Daoy (cell line): ENCODE results near the gene FIBIN. TPM values are rescaled to one million over a fixed set of nuclear protein-coding genes. Genes with fewer than 3 reads are reported as not detected.
"Not testable (repeated sequence)": the region's sequence is repeated elsewhere in the genome, so short reads cannot be mapped to it uniquely, and the experiment has no call there.

Source experiments
- DNase-seq: peaks from one replicate; pipeline ENCODE4 v3.0.0-alpha.2; 2015; ENCODE audit warnings: low read depth
- total RNA-seq: library from RNA; depleted of rRNA; stranded (reverse); fragments of >200 nt; shearing (Covaris generic); gene quantifications from 2 replicates; pipeline ENCODE4 v1.2.3, GENCODE V29; 2014; rRNA removed

The FIBIN gene
- 0.11 and 0.60 TPM in 2 replicates for total RNA-seq

GRCh38 chr11:26993965-26994457, at the start of gene FIBIN:
FIBIN (plus strand) TSS chr11:26994112; CDS start chr11:26994527, 415 bp downstream.
- DNase-seq = peak; percentile 13

- no peak for DNase-seq
Measured at GRCh38 chr11:26944866-26945664, 48.8 kb upstream of the FIBIN start.

GRCh38 chr11:26946257-26946716, 47.6 kb upstream of the FIBIN start:
- DNase-seq = peak; percentile 14

- peak; percentile 75 for DNase-seq
Measured at GRCh38 chr11:26947379-26947844, 46.5 kb upstream of the FIBIN start.

- DNase-seq = no peak
Measured at GRCh38 chr11:26947904-26948639, 45.8 kb upstream of the FIBIN start.

GRCh38 chr11:26948881-26949280, 45.0 kb upstream of the FIBIN start:
- DNase-seq = no peak

GRCh38 chr11:26949846-26950245, 44.1 kb upstream of the FIBIN start:
- no peak for DNase-seq

- DNase-seq = peak; percentile 24
Measured at GRCh38 chr11:26950260-26950719, 43.6 kb upstream of the FIBIN start.

- no peak for DNase-seq
Measured at GRCh38 chr11:26951809-26952515, 42.0 kb upstream of the FIBIN start.

- DNase-seq = peak; percentile 17
Measured at GRCh38 chr11:26953770-26954392, 40.0 kb upstream of the FIBIN start.

GRCh38 chr11:26958005-26958701, 35.8 kb upstream of the FIBIN start:
- no peak for DNase-seq

GRCh38 chr11:26958702-26959049, 35.2 kb upstream of the FIBIN start:
- DNase-seq = no peak

- DNase-seq = peak; percentile 21
Measured at GRCh38 chr11:26960281-26960680, 33.6 kb upstream of the FIBIN start.

GRCh38 chr11:26963764-26964163, 30.1 kb upstream of the FIBIN start:
- DNase-seq = no peak

- DNase-seq = no peak
Measured at GRCh38 chr11:26964339-26964738, 29.6 kb upstream of the FIBIN start.

- DNase-seq = not testable (repeated sequence)
Measured at GRCh38 chr11:26964847-26965485, 28.9 kb upstream of the FIBIN start.

- no peak for DNase-seq
Measured at GRCh38 chr11:26971961-26972360, 22.0 kb upstream of the FIBIN start.

GRCh38 chr11:26974069-26974783, 19.7 kb upstream of the FIBIN start:
- no peak for DNase-seq

GRCh38 chr11:26974996-26975395, 18.9 kb upstream of the FIBIN start:
- no peak for DNase-seq

- peak; percentile 84 for DNase-seq
Measured at GRCh38 chr11:26976389-26976788, 17.5 kb upstream of the FIBIN start.
